ENCODE data around the gene PRPF19. TPM values are rescaled to one million over a fixed set of nuclear protein-coding genes. Genes with fewer than 3 reads are reported as not detected.

PRPF19 gene
- total and polyA plus RNA-seq, 2 experiments from 2014 or later: 19.1 to 58.9 TPM

GRCh38 chr11:60854140-60854846 lies 52.1 kb downstream of the PRPF19 start:
- Histone ChIP-seq H3K9me2 (ENCODE audit: insufficient read depth) (no peaks in the 10 kb centered on the region), H3K27ac (no peak overlapping the region), H3K9me3 (ENCODE audit: low read depth) (no peaks in the 10 kb centered on the region), H3K4me1 (ENCODE audit: insufficient read depth) (no peaks in the 10 kb centered on the region), H3F3A (ENCODE audit: insufficient read depth) (no peaks in the 10 kb centered on the region), H3K27me3 (replicated peaks; ENCODE audit: insufficient read depth) (no peaks in the 10 kb centered on the region), H3K9ac (no peak overlapping the region), H4K20me1 (ENCODE audit: insufficient read depth) (no peaks in the 10 kb centered on the region), H3K4me3 (no peak overlapping the region), H3K4me2 (ENCODE audit: unreplicated experiment) (no peak overlapping the region), H3K36me3 (ENCODE audit: low read depth) (no peaks in the 10 kb centered on the region; the same call in 1 of the 2 replicates), H2AFZ (no peak overlapping the region), H3K79me2 (ENCODE audit: insufficient read depth) (no peaks in the 10 kb centered on the region)
- TF ChIP-seq EZH2phosphoT487 (IDR thresholded peaks at IDR 0.05; ENCODE audit: insufficient read depth, low read depth) (no peak), EZH2 (IDR thresholded peaks at IDR 0.05; ENCODE audit: insufficient read depth, poor library complexity, severe bottlenecking) (no peak)
- DNase-seq: no peak
- in situ Hi-C loops (cut with MboI): no loop called here
- WGBS, 2 experiments (ENCODE audit: low coverage in 1 of 2, low lambda C conversion rate in 2 of 2, missing lambda C conversion rate in 2 of 2): 84 to 89% methylated on average over 8 of the region's 8 CpGs

GRCh38 chr11:60852982-60853950 lies 53.1 kb downstream of the PRPF19 start:
- TF ChIP-seq EZH2 (IDR thresholded peaks at IDR 0.05; ENCODE audit: insufficient read depth, poor library complexity, severe bottlenecking): no peak
- no peak for TF ChIP-seq EZH2phosphoT487 (IDR thresholded peaks at IDR 0.05; ENCODE audit: insufficient read depth, low read depth)
- WGBS, 2 experiments (ENCODE audit: low coverage in 1 of 2, low lambda C conversion rate in 2 of 2, missing lambda C conversion rate in 2 of 2): 89% methylated on average over 62 to 66 of the region's 68 CpGs
- no peaks in the 10 kb centered on the region for H3K4me1 ChIP-seq (ENCODE audit: insufficient read depth)

GRCh38 chr11:60852117-60852981 lies 54.0 kb downstream of the PRPF19 start:
- H3K27me3 ChIP-seq (replicated peaks; ENCODE audit: insufficient read depth): no peaks in the 10 kb centered on the region
- no peak for DNase-seq
- H3K27ac ChIP-seq: no peak overlapping the region
- peaks cover 1% of the 10 kb centered on the region; the same call in 1 of the 2 replicates for H3K79me2 ChIP-seq (ENCODE audit: insufficient read depth)
- in situ Hi-C loops (cut with MboI): no loop called here
- no peaks in the 10 kb centered on the region for H3K4me1 ChIP-seq (ENCODE audit: insufficient read depth)
- no peaks in the 10 kb centered on the region; the same call in 1 of the 2 replicates for H3K36me3 ChIP-seq (ENCODE audit: low read depth)
- no peak overlapping the region for H3K4me3 ChIP-seq
- no peaks in the 10 kb centered on the region for H3K9me3 ChIP-seq (ENCODE audit: low read depth)
- H4K20me1 ChIP-seq (ENCODE audit: insufficient read depth): no peaks in the 10 kb centered on the region
- WGBS, 2 experiments (ENCODE audit: low coverage in 1 of 2, low lambda C conversion rate in 2 of 2, missing lambda C conversion rate in 2 of 2): 77 to 85% methylated on average over 49 to 78 of the region's 78 CpGs
- TF ChIP-seq EZH2phosphoT487 (IDR thresholded peaks at IDR 0.05; ENCODE audit: insufficient read depth, low read depth) (no peak), EZH2 (IDR thresholded peaks at IDR 0.05; ENCODE audit: insufficient read depth, poor library complexity, severe bottlenecking) (no peak)
- no peak overlapping the region for H3K4me2 ChIP-seq (ENCODE audit: unreplicated experiment)
- no peaks in the 10 kb centered on the region for H3K9me2 ChIP-seq (ENCODE audit: insufficient read depth)
- no peaks in the 10 kb centered on the region for H3F3A ChIP-seq (ENCODE audit: insufficient read depth)
- no peak overlapping the region for H2AFZ ChIP-seq
- no peak overlapping the region for H3K9ac ChIP-seq

More at GRCh38 chr11:60852982-60853950, 53.1 kb downstream of the PRPF19 start:
- H3K79me2 ChIP-seq (ENCODE audit: insufficient read depth): no peaks in the 10 kb centered on the region
- H2AFZ ChIP-seq: no peak overlapping the region
- no peak overlapping the region for H3K4me2 ChIP-seq (ENCODE audit: unreplicated experiment)
- no peaks in the 10 kb centered on the region for H3K27me3 ChIP-seq (replicated peaks; ENCODE audit: insufficient read depth)
- no peaks in the 10 kb centered on the region for H4K20me1 ChIP-seq (ENCODE audit: insufficient read depth)
- no peak overlapping the region for H3K4me3 ChIP-seq
- no peaks in the 10 kb centered on the region for H3F3A ChIP-seq (ENCODE audit: insufficient read depth)
- H3K36me3 ChIP-seq (ENCODE audit: low read depth): no peaks in the 10 kb centered on the region; the same call in 1 of the 2 replicates
- in situ Hi-C loops (cut with MboI): no loop called here
- H3K27ac ChIP-seq: no peak overlapping the region
- H3K9me2 ChIP-seq (ENCODE audit: insufficient read depth): no peaks in the 10 kb centered on the region
- H3K9me3 ChIP-seq (ENCODE audit: low read depth): no peaks in the 10 kb centered on the region
- H3K9ac ChIP-seq: no peak overlapping the region
- DNase-seq: no peak

Data from GM23248 (cell line).